ENCODE measurements around the gene ECEL1. TPM values are rescaled to one million over a fixed set of nuclear protein-coding genes. Genes with fewer than 3 reads are reported as not detected.
"Not testable (repeated sequence)": the region's sequence is repeated elsewhere in the genome, so short reads cannot be mapped to it uniquely, and the experiment has no call there.

Gene ECEL1, protein sequence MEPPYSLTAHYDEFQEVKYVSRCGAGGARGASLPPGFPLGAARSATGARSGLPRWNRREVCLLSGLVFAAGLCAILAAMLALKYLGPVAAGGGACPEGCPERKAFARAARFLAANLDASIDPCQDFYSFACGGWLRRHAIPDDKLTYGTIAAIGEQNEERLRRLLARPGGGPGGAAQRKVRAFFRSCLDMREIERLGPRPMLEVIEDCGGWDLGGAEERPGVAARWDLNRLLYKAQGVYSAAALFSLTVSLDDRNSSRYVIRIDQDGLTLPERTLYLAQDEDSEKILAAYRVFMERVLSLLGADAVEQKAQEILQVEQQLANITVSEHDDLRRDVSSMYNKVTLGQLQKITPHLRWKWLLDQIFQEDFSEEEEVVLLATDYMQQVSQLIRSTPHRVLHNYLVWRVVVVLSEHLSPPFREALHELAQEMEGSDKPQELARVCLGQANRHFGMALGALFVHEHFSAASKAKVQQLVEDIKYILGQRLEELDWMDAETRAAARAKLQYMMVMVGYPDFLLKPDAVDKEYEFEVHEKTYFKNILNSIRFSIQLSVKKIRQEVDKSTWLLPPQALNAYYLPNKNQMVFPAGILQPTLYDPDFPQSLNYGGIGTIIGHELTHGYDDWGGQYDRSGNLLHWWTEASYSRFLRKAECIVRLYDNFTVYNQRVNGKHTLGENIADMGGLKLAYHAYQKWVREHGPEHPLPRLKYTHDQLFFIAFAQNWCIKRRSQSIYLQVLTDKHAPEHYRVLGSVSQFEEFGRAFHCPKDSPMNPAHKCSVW
- total RNA-seq (0.31 TPM), polyA plus RNA-seq (ENCODE audit: insufficient read depth in 1 of 8, insufficient read length in 8 of 8, low replicate concordance in 1 of 8) (under 1 TPM; 0.18 to 0.45 (median 0.33) TPM)
- long read RNA-seq, donor 1, result 0 reads
- long read RNA-seq, donor 2, result 0 reads
- long read RNA-seq, donor 3, partial matches to known transcripts, result 232 of 291 reads
- long read RNA-seq, donor 3, other reads (novel, unspliced or antisense), result 58 of 291 reads
- long read RNA-seq, donor 4, result 0 reads
- long read RNA-seq, donor 5, result 0 reads
- long read RNA-seq, donor 6, result 0 reads
- long read RNA-seq, donor 7, partial matches to known transcripts, result 64 of 77 reads
- long read RNA-seq, donor 7, other reads (novel, unspliced or antisense), result 13 of 77 reads
- long read RNA-seq, donor 8, result 0 reads
- long read RNA-seq, donor 9, partial matches to known transcripts, result 123 of 137 reads
- long read RNA-seq, donor 9, other reads (novel, unspliced or antisense), result 14 of 137 reads
- long read RNA-seq, donor 10, result 0 reads
- long read RNA-seq, donor 11, result 0 reads

GRCh38 chr2:232487385-232488096 lies at the start of gene ECEL1:
Gene ECEL1, minus strand, starts transcription at chr2:232487834. Its CDS starts 1,181 bp downstream, at chr2:232486653.
- Histone ChIP-seq H3K4me1 (ENCODE audit: control insufficient read depth, insufficient read depth, low read length) (peaks cover 14% of the 10 kb centered on the region), H3K36me3 (ENCODE audit: control insufficient read depth, insufficient read depth, low read length) (no peaks in the 10 kb centered on the region), H3K27me3 (ENCODE audit: control insufficient read depth, insufficient read depth, low read length) (peaks cover 73% of the 10 kb centered on the region), H3K4me3 (ENCODE audit: low read length) (no peak within 1 kb of the TSS), H3K9me3 (replicated peaks; ENCODE audit: control insufficient read depth, low read depth, low read length) (no peaks in the 10 kb centered on the region), H3K27ac (ENCODE audit: low read length) (no peak within 1 kb of the TSS)
- WGBS (ENCODE audit: insufficient coverage), result under 1% methylated on average over 92 of the region's 102 CpGs
- DNase-seq, result no peak

DNA sequence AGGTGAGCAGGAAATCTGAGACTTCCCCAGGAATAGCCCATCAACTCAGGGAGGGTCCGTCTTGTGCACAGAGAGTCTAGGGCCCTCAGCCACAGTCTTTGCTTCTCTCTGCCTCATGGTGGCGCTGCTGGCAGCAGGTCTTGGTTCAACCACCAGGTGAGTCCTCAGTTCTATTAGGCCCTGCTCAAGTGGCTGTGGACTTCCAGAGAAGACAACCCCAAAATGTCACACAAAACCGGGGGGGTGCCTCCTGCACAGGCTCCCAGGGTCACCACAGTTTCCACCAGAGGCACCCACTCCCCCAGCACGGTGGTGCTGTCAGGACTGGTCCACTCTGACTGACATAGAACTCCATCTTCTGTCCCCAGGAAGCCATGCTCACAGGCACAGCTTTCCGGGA lies 49.4 kb upstream of the ECEL1 start:
- H3K4me3 ChIP-seq (ENCODE audit: low read length), result no peak overlapping the region
- H3K36me3 ChIP-seq (ENCODE audit: control insufficient read depth, insufficient read depth, low read length), result peaks cover 35% of the 10 kb centered on the region
- DNase-seq, result no peak
- H3K27me3 ChIP-seq (ENCODE audit: control insufficient read depth, insufficient read depth, low read length), result peaks cover 4% of the 10 kb centered on the region
- WGBS (ENCODE audit: insufficient coverage), result 53% methylated on average over 4 of the region's 5 CpGs
- peak overlapping the region; percentile 62 for H3K27ac ChIP-seq (ENCODE audit: low read length)
- peaks cover 5% of the 10 kb centered on the region for H3K9me3 ChIP-seq (replicated peaks; ENCODE audit: control insufficient read depth, low read depth, low read length)
- H3K4me1 ChIP-seq (ENCODE audit: control insufficient read depth, insufficient read depth, low read length), result peaks cover 78% of the 10 kb centered on the region

GRCh38 chr2:232535761-232536530 lies 48.3 kb upstream of the ECEL1 start:
- H3K36me3 ChIP-seq (ENCODE audit: control insufficient read depth, insufficient read depth, low read length), result peaks cover 30% of the 10 kb centered on the region
- H3K4me3 ChIP-seq (ENCODE audit: low read length), result no peak overlapping the region
- H3K9me3 ChIP-seq (replicated peaks; ENCODE audit: control insufficient read depth, low read depth, low read length), result peaks cover 5% of the 10 kb centered on the region
- no peak for DNase-seq
- no peak overlapping the region for H3K27ac ChIP-seq (ENCODE audit: low read length)
- H3K4me1 ChIP-seq (ENCODE audit: control insufficient read depth, insufficient read depth, low read length), result peaks cover 67% of the 10 kb centered on the region
- peaks cover 4% of the 10 kb centered on the region for H3K27me3 ChIP-seq (ENCODE audit: control insufficient read depth, insufficient read depth, low read length)
- 89% methylated on average over 1 of the region's 5 CpGs for WGBS (ENCODE audit: insufficient coverage)

DNA sequence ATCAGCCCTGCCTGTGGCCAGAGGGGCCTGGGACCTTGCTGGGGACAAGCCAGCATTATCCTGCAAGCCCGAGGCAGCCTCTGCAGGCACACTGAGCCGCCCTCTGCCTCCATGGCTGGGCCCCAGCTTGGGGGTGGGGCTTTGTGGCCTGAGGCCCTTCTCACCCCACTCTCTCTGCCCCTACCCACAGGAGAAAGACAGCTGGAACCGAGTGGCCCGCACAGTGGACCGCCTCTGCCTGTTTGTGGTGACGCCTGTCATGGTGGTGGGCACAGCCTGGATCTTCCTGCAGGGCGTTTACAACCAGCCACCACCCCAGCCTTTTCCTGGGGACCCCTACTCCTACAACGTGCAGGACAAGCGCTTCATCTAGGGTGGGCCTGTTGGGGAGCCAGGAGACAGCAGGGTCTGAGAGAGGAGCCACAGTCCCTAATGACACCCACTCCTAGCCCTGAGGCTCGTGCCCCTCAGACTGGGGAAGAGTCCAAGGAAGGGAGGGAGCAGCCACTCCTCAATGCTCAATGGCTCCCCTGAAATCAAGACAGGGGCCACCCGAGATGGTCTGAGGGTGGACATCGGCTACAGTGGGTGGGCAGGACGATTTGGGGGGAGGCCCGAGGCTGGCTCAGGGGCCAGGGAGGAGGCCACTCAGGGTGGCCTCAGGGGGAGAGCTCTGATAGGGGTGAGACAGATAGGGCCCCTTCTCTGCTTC lies 47.5 kb upstream of the ECEL1 start:
- Histone ChIP-seq H3K36me3 (ENCODE audit: control insufficient read depth, insufficient read depth, low read length) (peaks cover 30% of the 10 kb centered on the region), H3K4me3 (ENCODE audit: low read length) (no peak overlapping the region), H3K9me3 (replicated peaks; ENCODE audit: control insufficient read depth, low read depth, low read length) (peaks cover 5% of the 10 kb centered on the region), H3K27me3 (ENCODE audit: control insufficient read depth, insufficient read depth, low read length) (peaks cover 4% of the 10 kb centered on the region), H3K4me1 (ENCODE audit: control insufficient read depth, insufficient read depth, low read length) (peaks cover 60% of the 10 kb centered on the region), H3K27ac (ENCODE audit: low read length) (peak overlapping the region; percentile 55)
- 45% methylated on average over 4 of the region's 14 CpGs for WGBS (ENCODE audit: insufficient coverage)
- no peak for DNase-seq

DNA sequence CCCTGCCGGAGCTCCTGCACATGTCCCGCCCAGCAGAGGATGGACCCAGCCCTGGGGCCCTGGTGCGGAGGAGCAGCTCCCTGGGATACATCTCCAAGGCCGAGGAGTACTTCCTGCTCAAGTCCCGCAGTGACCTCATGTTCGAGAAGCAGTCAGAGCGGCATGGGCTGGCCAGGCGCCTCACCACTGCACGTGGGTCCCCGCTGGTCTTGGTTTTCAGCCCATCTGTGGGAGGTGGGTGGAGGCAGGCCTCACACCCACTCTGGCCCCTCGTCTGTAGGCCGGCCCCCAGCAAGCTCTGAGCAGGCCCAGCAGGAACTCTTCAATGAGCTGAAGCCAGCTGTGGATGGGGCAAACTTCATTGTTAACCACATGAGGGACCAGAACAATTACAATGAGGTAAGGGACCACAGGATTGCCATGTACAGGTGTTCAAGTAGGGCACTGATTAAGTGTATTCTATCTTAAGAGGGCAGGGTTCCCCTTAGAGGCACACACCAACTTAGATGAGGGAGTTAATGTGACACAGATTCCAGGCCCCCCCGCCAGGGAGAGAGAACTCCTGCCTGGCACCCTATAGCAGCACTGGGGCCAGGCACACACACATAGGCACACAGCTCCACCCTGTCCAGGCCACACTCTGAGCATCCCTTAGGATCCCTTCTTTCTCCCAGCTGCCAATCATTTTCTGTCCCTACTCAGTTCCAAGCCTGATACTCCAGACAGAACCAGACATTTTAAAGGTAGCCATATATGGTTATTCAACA lies 46.5 kb upstream of the ECEL1 start:
- peak overlapping the region; percentile 13 for H3K27ac ChIP-seq (ENCODE audit: low read length)

DNA sequence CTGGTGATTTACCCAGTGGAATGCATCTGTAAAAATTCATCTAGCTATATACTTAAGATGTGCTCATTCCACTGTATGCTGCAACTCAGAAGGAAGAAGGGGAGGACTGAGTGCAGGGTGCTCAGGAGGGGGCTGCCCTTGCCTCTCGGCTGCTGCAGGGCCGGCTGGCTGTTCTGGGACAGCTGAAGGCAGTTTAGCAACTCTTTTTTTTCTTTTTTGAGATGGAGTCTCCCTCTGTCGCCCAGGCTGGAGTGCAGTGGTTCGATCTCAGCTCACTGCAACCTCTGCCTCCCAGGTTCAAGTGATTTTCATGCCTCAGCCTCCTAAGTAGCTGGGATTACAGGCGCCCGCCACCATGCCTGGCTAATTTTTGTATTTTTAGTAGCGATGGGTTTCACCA lies 45.2 kb upstream of the ECEL1 start:
- H3K4me1 ChIP-seq (ENCODE audit: control insufficient read depth, insufficient read depth, low read length), result peaks cover 59% of the 10 kb centered on the region
- not testable (repeated sequence) for H3K27me3 ChIP-seq (ENCODE audit: control insufficient read depth, insufficient read depth, low read length); H3K27ac ChIP-seq (ENCODE audit: low read length); H3K9me3 ChIP-seq (replicated peaks; ENCODE audit: control insufficient read depth, low read depth, low read length); H3K4me3 ChIP-seq (ENCODE audit: low read length); DNase-seq
- WGBS (ENCODE audit: insufficient coverage), result 80% methylated on average over 2 of the region's 7 CpGs
- peaks cover 38% of the 10 kb centered on the region for H3K36me3 ChIP-seq (ENCODE audit: control insufficient read depth, insufficient read depth, low read length)

More for the DNA sequence above, 46.5 kb upstream of the ECEL1 start:
- H3K27me3 ChIP-seq (ENCODE audit: control insufficient read depth, insufficient read depth, low read length), result peaks cover 4% of the 10 kb centered on the region
- H3K4me3 ChIP-seq (ENCODE audit: low read length), result no peak overlapping the region
- 46% methylated on average over 12 of the region's 13 CpGs for WGBS (ENCODE audit: insufficient coverage)
- peaks cover 30% of the 10 kb centered on the region for H3K36me3 ChIP-seq (ENCODE audit: control insufficient read depth, insufficient read depth, low read length)
- peaks cover 5% of the 10 kb centered on the region for H3K9me3 ChIP-seq (replicated peaks; ENCODE audit: control insufficient read depth, low read depth, low read length)
- peaks cover 58% of the 10 kb centered on the region for H3K4me1 ChIP-seq (ENCODE audit: control insufficient read depth, insufficient read depth, low read length)
- no peak for DNase-seq

- no peak overlapping the region for H3K27ac ChIP-seq (ENCODE audit: low read length)
- H3K27me3 ChIP-seq (ENCODE audit: control insufficient read depth, insufficient read depth, low read length), result peaks cover 4% of the 10 kb centered on the region
- H3K9me3 ChIP-seq (replicated peaks; ENCODE audit: control insufficient read depth, low read depth, low read length), result peaks cover 5% of the 10 kb centered on the region
- no peak for DNase-seq
- H3K4me3 ChIP-seq (ENCODE audit: low read length), result no peak overlapping the region
- H3K36me3 ChIP-seq (ENCODE audit: control insufficient read depth, insufficient read depth, low read length), result peaks cover 38% of the 10 kb centered on the region
- peaks cover 59% of the 10 kb centered on the region for H3K4me1 ChIP-seq (ENCODE audit: control insufficient read depth, insufficient read depth, low read length)
- WGBS (ENCODE audit: insufficient coverage), result 31% methylated on average over 7 of the region's 9 CpGs
These were observed 44.8 kb upstream of the ECEL1 start for GRCh38 chr2:232532419-232532818.

DNA sequence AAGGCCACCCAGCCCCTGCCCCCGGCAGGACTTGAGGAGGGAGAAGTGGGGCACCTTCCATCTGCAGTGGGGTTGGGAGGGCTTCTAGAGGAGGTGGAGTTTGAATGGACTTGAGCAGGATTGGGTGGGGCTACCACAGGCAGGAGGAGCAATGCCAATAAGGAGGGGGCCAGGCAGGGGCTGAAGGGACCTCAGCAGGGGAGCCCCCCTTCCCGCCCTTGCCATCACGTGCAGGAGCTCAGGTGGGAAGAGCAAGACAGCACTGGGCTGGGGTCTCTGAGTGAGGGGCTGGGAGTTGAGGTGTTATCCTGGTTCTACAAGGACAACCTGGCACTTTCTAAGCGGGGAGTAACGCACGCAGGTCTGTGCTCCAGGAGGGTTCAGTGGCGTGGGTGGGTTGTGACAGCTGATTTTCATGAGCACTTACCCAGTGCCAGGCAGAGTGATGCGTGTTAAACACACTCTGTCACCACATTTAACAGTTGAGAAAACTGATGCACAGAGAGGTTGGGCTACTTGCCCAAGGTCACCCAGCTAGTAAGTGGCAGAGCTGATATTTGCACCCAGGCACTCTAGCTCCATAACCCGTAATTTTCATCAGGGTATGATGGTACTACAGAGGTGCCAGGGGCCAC lies 43.1 kb upstream of the ECEL1 start:
- Histone ChIP-seq H3K4me3 (ENCODE audit: low read length) (no peak overlapping the region), H3K9me3 (replicated peaks; ENCODE audit: control insufficient read depth, low read depth, low read length) (no peaks in the 10 kb centered on the region), H3K27me3 (ENCODE audit: control insufficient read depth, insufficient read depth, low read length) (peaks cover 4% of the 10 kb centered on the region), H3K4me1 (ENCODE audit: control insufficient read depth, insufficient read depth, low read length) (peaks cover 64% of the 10 kb centered on the region), H3K27ac (ENCODE audit: low read length) (no peak overlapping the region), H3K36me3 (ENCODE audit: control insufficient read depth, insufficient read depth, low read length) (peaks cover 30% of the 10 kb centered on the region)
- 70% methylated on average over 8 of the region's 9 CpGs for WGBS (ENCODE audit: insufficient coverage)
- no peak for DNase-seq

Data from muscle of leg (tissue), 16 donors.